Neuronal stem cell (in vitro differentiated cells): ENCODE measurements around the gene KCNK3.

ENCODE experiments used
- DNase-seq: peaks from one replicate; pipeline ENCODE4 v3.0.0-alpha.2; 2013; ENCODE audit warnings: low spot score
- H2AFZ ChIP-seq: one replicate; pipeline ENCODE4 v1.6.1; 2013; ENCODE audit warnings: mild to moderate bottlenecking, low read length, inconsistent platforms
- H2AK5ac ChIP-seq: 2 replicates; pipeline ENCODE4 v1.6.1; 2013; ENCODE audit warnings: low read depth, mild to moderate bottlenecking, inconsistent platforms, low read length, moderate library complexity, mixed read lengths
- H2BK120ac ChIP-seq: 2 replicates; pipeline ENCODE4 v1.6.1; 2013; ENCODE audit warnings: low read depth, mild to moderate bottlenecking, inconsistent platforms, low read length, moderate library complexity, mixed read lengths
- H2BK12ac ChIP-seq: one replicate; pipeline ENCODE4 v1.6.1; 2013; ENCODE audit warnings: low read length, inconsistent platforms
- H2BK15ac ChIP-seq: 2 replicates; pipeline ENCODE4 v1.6.1; 2013; ENCODE audit warnings: mild to moderate bottlenecking, low read length, inconsistent platforms, mixed read lengths
- H2BK5ac ChIP-seq: one replicate; pipeline ENCODE4 v1.6.1; 2013; ENCODE audit warnings: inconsistent platforms, mild to moderate bottlenecking, low read length, moderate library complexity
- H3K14ac ChIP-seq: one replicate; pipeline ENCODE4 v1.6.1; 2013; ENCODE audit warnings: low read length, inconsistent platforms
- H3K18ac ChIP-seq: 2 replicates; pipeline ENCODE4 v1.6.1; 2013; ENCODE audit warnings: low read length, inconsistent platforms
- H3K23ac ChIP-seq: 2 replicates; pipeline ENCODE4 v1.6.1; 2013; ENCODE audit warnings: low read depth, mild to moderate bottlenecking, mixed read lengths, low read length, inconsistent platforms; ENCODE audit not compliant: poor library complexity
- H3K27ac ChIP-seq: replicated peaks from 3 replicates; pipeline ENCODE4 v1.5.1; 2013; ENCODE audit warnings: low read length, inconsistent platforms
- H3K27me3 ChIP-seq, 3 experiments: 2 replicates each; pipeline ENCODE4 v1.6.1; 2013; ENCODE audit warnings: low read length in 3 of 3, mild to moderate bottlenecking in 2 of 3, inconsistent platforms in 1 of 3, low read depth in 1 of 3, mixed read lengths in 1 of 3, moderate library complexity in 1 of 3; ENCODE audit not compliant: control insufficient read depth in 3 of 3, insufficient read depth in 3 of 3
- H3K36me3 ChIP-seq, 2 donors: replicated peaks in 1 of 2; 2 replicates each; pipeline ENCODE4 v1.6.1; 2013; ENCODE audit warnings: low read length in 2 of 2; ENCODE audit not compliant: control insufficient read depth in 2 of 2, insufficient read depth in 2 of 2
- H3K4ac ChIP-seq: 2 replicates; pipeline ENCODE4 v1.6.1; 2013; ENCODE audit warnings: inconsistent platforms, mild to moderate bottlenecking, low read length, moderate library complexity
- H3K4me1 ChIP-seq, 2 donors: 1 replicate in 1 of 2; 2 replicates in 1 of 2; pipeline ENCODE4 v1.6.1; 2013; ENCODE audit warnings: low read length in 2 of 2, low read depth in 1 of 2; ENCODE audit not compliant: control insufficient read depth in 2 of 2, insufficient read depth in 1 of 2
- H3K4me2 ChIP-seq: one replicate; pipeline ENCODE4 v1.6.1; 2013; ENCODE audit warnings: mild to moderate bottlenecking, low read length, inconsistent platforms; ENCODE audit not compliant: insufficient read depth, poor library complexity, severe bottlenecking
- H3K4me3 ChIP-seq, 2 donors: 2 replicates each; pipeline ENCODE4 v1.5.1; 2013; ENCODE audit warnings: low read length in 2 of 2, mild to moderate bottlenecking in 2 of 2, inconsistent platforms in 1 of 2, moderate library complexity in 1 of 2
- H3K79me1 ChIP-seq: one replicate; pipeline ENCODE4 v1.6.1; 2013; ENCODE audit warnings: low read depth, mild to moderate bottlenecking, inconsistent platforms, low read length, moderate library complexity
- H3K9ac ChIP-seq: one replicate; pipeline ENCODE4 v1.6.1; 2013; ENCODE audit warnings: mild to moderate bottlenecking, low read depth, low read length, inconsistent platforms; ENCODE audit not compliant: poor library complexity
- H3K9me3 ChIP-seq, 2 donors: replicated peaks in 1 of 2; 2 replicates each; pipeline versions ENCODE3 to v1.6.1; 2013; ENCODE audit warnings: low read length in 2 of 2, mild to moderate bottlenecking in 2 of 2, inconsistent platforms in 1 of 2, low read depth in 1 of 2, mixed read lengths in 1 of 2, moderate library complexity in 1 of 2; ENCODE audit not compliant: control insufficient read depth in 2 of 2, insufficient read depth in 1 of 2
- H4K8ac ChIP-seq: one replicate; pipeline ENCODE4 v1.6.1; 2013; ENCODE audit warnings: low read depth, mild to moderate bottlenecking, inconsistent platforms, low read length, moderate library complexity
- H4K91ac ChIP-seq: one replicate; pipeline ENCODE4 v1.6.1; 2013; ENCODE audit warnings: low read length, low read depth, mild to moderate bottlenecking, inconsistent platforms; ENCODE audit not compliant: poor library complexity
- WGBS, 2 donors: extraction: QIAGEN DNeasy Blood & Tissue Kit; methylation state at CpG; one replicate each; pipeline ENCODE4 v1.1.7; 2013; ENCODE audit warnings: missing lambda C conversion rate in 2 of 2, mixed read lengths in 1 of 2; ENCODE audit not compliant: insufficient read length in 2 of 2, insufficient replicate concordance in 1 of 2; ENCODE audit errors: extremely low coverage in 2 of 2; 5-methylcytosine and 5-hydroxymethylcytosine counted together

KCNK3 gene

DNA sequence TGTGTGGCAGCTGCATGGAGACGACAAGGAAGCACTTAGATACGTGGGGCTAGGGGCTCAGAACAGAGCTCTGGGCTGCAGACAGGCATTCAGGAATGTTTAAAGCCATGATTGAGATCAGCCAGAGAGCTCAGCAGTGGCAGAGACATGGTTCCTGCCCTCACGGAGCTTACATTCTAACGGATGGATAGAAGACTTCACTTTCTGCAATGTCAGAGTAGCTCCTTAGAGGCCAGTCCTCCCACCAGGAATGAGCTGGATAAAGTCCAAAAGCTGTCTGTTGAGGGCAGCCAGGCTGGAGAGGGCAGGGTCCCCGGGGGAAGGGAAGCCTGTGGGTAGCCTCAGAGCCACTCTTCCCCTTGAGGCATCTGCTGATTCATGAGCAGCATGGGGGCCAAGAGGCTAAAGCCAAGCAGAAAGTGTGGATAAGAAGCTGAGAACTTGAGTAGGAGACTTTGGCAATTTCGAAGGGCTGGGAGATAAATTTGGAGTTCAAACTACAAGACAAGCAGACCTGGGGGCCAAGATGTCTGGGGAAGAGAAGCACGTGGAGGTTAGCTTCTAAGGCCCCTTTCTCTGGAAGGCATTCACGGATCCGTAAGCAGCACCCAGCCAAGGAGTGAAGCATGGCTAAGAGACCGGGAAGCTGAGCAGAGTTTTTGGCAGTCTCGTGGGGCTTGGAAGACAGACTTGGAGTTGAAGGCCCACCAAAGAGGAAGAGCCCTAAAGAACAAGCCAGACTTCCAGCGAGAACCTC is 41.6 kb upstream of the KCNK3 start:
- H3K79me1 ChIP-seq = no peaks in the 10 kb centered on the region
- WGBS, 2 donors = no CpG with 5 or more reads among the region's 12 CpGs
- H2BK120ac ChIP-seq = no peak overlapping the region
- H3K4ac ChIP-seq = no peak overlapping the region
- H4K91ac ChIP-seq = no peak overlapping the region
- no peak overlapping the region for H3K27ac ChIP-seq
- no peak overlapping the region for H3K23ac ChIP-seq
- no peak overlapping the region for H3K4me2 ChIP-seq
- H3K4me1 ChIP-seq = peaks cover 14 to 20% of the 10 kb centered on the region in 2 donors
- no peak overlapping the region for H2BK15ac ChIP-seq
- H3K27me3 ChIP-seq = no peaks in the 10 kb centered on the region
- no peak overlapping the region for H3K18ac ChIP-seq
- no peak for DNase-seq
- H2AFZ ChIP-seq = no peak overlapping the region
- no peaks in the 10 kb centered on the region for H3K36me3 ChIP-seq
- no peak overlapping the region for H2AK5ac ChIP-seq
- H3K4me3 ChIP-seq = no peak overlapping the region
- H3K14ac ChIP-seq = no peak overlapping the region
- no peak overlapping the region for H3K9ac ChIP-seq
- no peak overlapping the region for H2BK12ac ChIP-seq
- peaks cover 0 to 3% of the 10 kb centered on the region in 2 donors for H3K9me3 ChIP-seq
- no peak overlapping the region for H2BK5ac ChIP-seq
- no peak overlapping the region for H4K8ac ChIP-seq

GRCh38 chr2:26651470-26651771 is 41.1 kb upstream of the KCNK3 start:
- Histone ChIP-seq H3K23ac (no peak overlapping the region), H3K18ac (no peak overlapping the region), H3K27me3 (no peaks in the 10 kb centered on the region), H2BK15ac (no peak overlapping the region), H3K9me3 (peaks cover 0 to 3% of the 10 kb centered on the region in 2 donors), H3K9ac (no peak overlapping the region), H4K8ac (no peak overlapping the region), H3K79me1 (no peaks in the 10 kb centered on the region), H3K4me3 (no peak overlapping the region), H4K91ac (no peak overlapping the region), H2BK12ac (no peak overlapping the region), H3K4me2 (no peak overlapping the region), H2BK120ac (no peak overlapping the region), H3K4me1 (peaks cover 14 to 20% of the 10 kb centered on the region in 2 donors), H2BK5ac (no peak overlapping the region), H3K4ac (no peak overlapping the region), H3K27ac (no peak overlapping the region), H3K36me3 (no peaks in the 10 kb centered on the region), H2AFZ (no peak overlapping the region), H3K14ac (no peak overlapping the region), H2AK5ac (no peak overlapping the region)
- DNase-seq = no peak
- WGBS, 2 donors = no CpG with 5 or more reads among the region's 7 CpGs

DNA sequence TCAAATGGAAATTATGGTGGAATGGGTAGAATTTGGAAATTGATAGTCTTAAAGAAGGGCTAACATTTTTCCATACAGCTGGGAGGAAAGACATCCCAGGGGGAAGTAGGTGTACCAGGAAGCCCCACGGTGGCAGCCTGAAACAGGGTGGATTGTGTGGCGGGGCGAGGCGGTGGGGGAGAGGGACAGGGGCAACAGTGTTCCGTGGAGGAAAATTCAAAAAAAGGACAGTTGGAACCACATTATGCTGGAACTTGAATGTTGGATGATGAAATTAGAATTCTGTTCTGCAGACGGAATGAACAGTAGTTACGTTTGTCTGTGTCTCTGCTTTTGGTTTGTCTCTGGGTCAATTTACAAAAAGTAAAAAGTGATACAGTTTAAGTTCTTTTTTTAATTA is 40.7 kb upstream of the KCNK3 start:
- Histone ChIP-seq H3K9ac (no peak overlapping the region), H3K4me1 (peaks cover 13 to 16% of the 10 kb centered on the region in 2 donors), H2BK12ac (no peak overlapping the region), H3K27me3 (no peaks in the 10 kb centered on the region), H3K36me3 (no peaks in the 10 kb centered on the region), H3K4me2 (no peak overlapping the region), H3K9me3 (peaks cover 0 to 3% of the 10 kb centered on the region in 2 donors), H2AK5ac (no peak overlapping the region), H3K4me3 (no peak overlapping the region), H2BK15ac (no peak overlapping the region), H3K4ac (no peak overlapping the region), H3K23ac (no peak overlapping the region), H4K91ac (no peak overlapping the region), H3K27ac (no peak overlapping the region), H3K79me1 (no peaks in the 10 kb centered on the region), H3K14ac (no peak overlapping the region), H2BK5ac (no peak overlapping the region), H3K18ac (no peak overlapping the region), H2AFZ (no peak overlapping the region), H2BK120ac (no peak overlapping the region), H4K8ac (no peak overlapping the region)
- WGBS, 2 donors = no CpG with 5 or more reads among the region's 7 CpGs
- no peak for DNase-seq

GRCh38 chr2:26652361-26653041 is 40.0 kb upstream of the KCNK3 start:
- H2BK15ac ChIP-seq = no peak overlapping the region
- no peaks in the 10 kb centered on the region for H3K27me3 ChIP-seq
- H3K4me2 ChIP-seq = no peak overlapping the region
- H3K18ac ChIP-seq = no peak overlapping the region
- H3K14ac ChIP-seq = no peak overlapping the region
- no peak overlapping the region for H2BK12ac ChIP-seq
- peaks cover 7 to 9% of the 10 kb centered on the region in 2 donors for H3K4me1 ChIP-seq
- H2BK120ac ChIP-seq = no peak overlapping the region
- no peak overlapping the region for H2BK5ac ChIP-seq
- no peak overlapping the region for H3K9ac ChIP-seq
- WGBS, 2 donors = no CpG with 5 or more reads among the region's 12 CpGs
- H3K79me1 ChIP-seq = no peaks in the 10 kb centered on the region
- peak overlapping the region; percentile 66 for H2AFZ ChIP-seq
- H3K4me3 ChIP-seq = no peak overlapping the region
- no peak overlapping the region for H3K27ac ChIP-seq
- H4K8ac ChIP-seq = no peak overlapping the region
- no peak overlapping the region for H3K23ac ChIP-seq
- no peak for DNase-seq
- no peaks in the 10 kb centered on the region for H3K36me3 ChIP-seq
- H2AK5ac ChIP-seq = no peak overlapping the region
- H3K4ac ChIP-seq = no peak overlapping the region
- peaks cover 0 to 3% of the 10 kb centered on the region in 2 donors for H3K9me3 ChIP-seq
- H4K91ac ChIP-seq = peak overlapping the region; percentile 74
